Adrenal gland (tissue), 5 donors: ENCODE results near the gene GPHB5.

ENCODE experiments used
- CTCF ChIP-seq, 6 experiments: fragments of 450-650 bp in 4 of 6; fragments of 200-600 bp in 2 of 6; sonication (generic) in 1 of 6; IDR thresholded peaks; 1 replicate in 5 of 6; 2 replicates in 1 of 6; pipeline versions ENCODE4 v1.5.1 to v1.8.0; 2016 to 2021; ENCODE audit warnings: antibody characterized with exemption in 6 of 6, mild to moderate bottlenecking in 2 of 6, moderate library complexity in 1 of 6
- POLR2A ChIP-seq, 2 donors: fragments of 450-650 bp; IDR thresholded peaks; one replicate each; pipeline ENCODE4 v1.6.1; 2017; ENCODE audit warnings: antibody characterized with exemption in 2 of 2, mild to moderate bottlenecking in 2 of 2, moderate library complexity in 1 of 2
- donor health status: DM: no; HTN: no; CAD: no.

- no peak for TF ChIP-seq POLR2A (IDR thresholded peaks at IDR 0.05)
- TF ChIP-seq CTCF (IDR thresholded peaks at IDR 0.05): no peak
Observed at GRCh38 chr14:63292805-63293204, 25.9 kb downstream of the GPHB5 start.
